ENCODE data around the gene OPRL1.

Gene OPRL1

GRCh38 chr20:64080013-64080812 lies at the start of gene OPRL1:
TSS of gene OPRL1 (plus strand) at chr20:64080082. CDS start at chr20:64092721, 12,639 bp downstream.
- DNase-seq (ENCODE audit: low read depth), result no peak

- DNase-seq (ENCODE audit: low read depth), result no peak
These were observed 49.3 kb upstream of the OPRL1 start for GRCh38 chr20:64030371-64031134.

- no peak for DNase-seq (ENCODE audit: low read depth)
These were observed 48.0 kb upstream of the OPRL1 start for GRCh38 chr20:64031822-64032314.

GRCh38 chr20:64032706-64033624 lies 46.9 kb upstream of the OPRL1 start:
- no peak for DNase-seq (ENCODE audit: low read depth)

GRCh38 chr20:64033981-64034493 lies 45.8 kb upstream of the OPRL1 start:
- DNase-seq (ENCODE audit: low read depth), result no peak

GRCh38 chr20:64035066-64035932 lies 44.6 kb upstream of the OPRL1 start:
- DNase-seq (ENCODE audit: low read depth), result no peak

GRCh38 chr20:64035933-64036345 lies 43.9 kb upstream of the OPRL1 start, which contains the start of gene C20orf204:
TSS of gene C20orf204 (plus strand) at chr20:64036182. CDS start at chr20:64036324, 142 bp downstream.
- no peak for DNase-seq (ENCODE audit: low read depth)

GRCh38 chr20:64036346-64037198 lies 43.3 kb upstream of the OPRL1 start:
- DNase-seq (ENCODE audit: low read depth), result no peak

- DNase-seq (ENCODE audit: low read depth), result no peak
These were observed 42.7 kb upstream of the OPRL1 start for GRCh38 chr20:64037199-64037497.

- no peak for DNase-seq (ENCODE audit: low read depth)
These were observed 42.2 kb upstream of the OPRL1 start for GRCh38 chr20:64037498-64038213.

GRCh38 chr20:64038224-64038564 lies 41.7 kb upstream of the OPRL1 start:
- no peak for DNase-seq (ENCODE audit: low read depth)

GRCh38 chr20:64038565-64039292 lies 41.2 kb upstream of the OPRL1 start:
- DNase-seq (ENCODE audit: low read depth), result peak; percentile 54

GRCh38 chr20:64039293-64040160 lies 40.4 kb upstream of the OPRL1 start:
- DNase-seq (ENCODE audit: low read depth), result no peak

- DNase-seq (ENCODE audit: low read depth), result no peak
These were observed 39.4 kb upstream of the OPRL1 start for GRCh38 chr20:64040231-64041039.

GRCh38 chr20:64041040-64041780 lies 38.7 kb upstream of the OPRL1 start:
- DNase-seq (ENCODE audit: low read depth), result no peak

GRCh38 chr20:64041781-64042053 lies 38.2 kb upstream of the OPRL1 start:
- no peak for DNase-seq (ENCODE audit: low read depth)

All from stimulated activated CD8-positive, alpha-beta memory T cell treated with anti-CD3 and anti-CD28 coated beads, Interleukin-12 subunit alpha, Interleukin-12 subunit beta, amount 100 ng/mL, for 1 hour (primary cell).